Activated CD4-positive, alpha-beta memory T cell treated with anti-CD3 and anti-CD28 coated beads for 36 hours (primary cell): Measurements from ENCODE around the gene MICAL3. TPM values are rescaled to one million over a fixed set of nuclear protein-coding genes. Genes with fewer than 3 reads are reported as not detected.

Experiments
- CTCF ChIA-PET: fragments of 350-600 bp; sonication (Branson Sonifier 250); formaldehyde crosslinking; loops from one replicate; lab custom pipeline; 2021; ENCODE audit warnings: antibody characterized with exemption, inconsistent platforms; lab: Charles Lee
- POLR2A ChIA-PET: fragments of 350-600 bp; sonication (Branson Sonifier 250); formaldehyde crosslinking; loops from one replicate; lab custom pipeline; 2021; ENCODE audit warnings: antibody characterized with exemption; lab: Charles Lee
- DNase-seq: peaks from one replicate; pipeline ENCODE4 v3.0.0-alpha.2; 2020
- H3K27ac Mint-ChIP-seq: one replicate; pipeline ENCODE4 v1.8.0; 2021; ENCODE audit warnings: mixed read lengths
- H3K27me3 Mint-ChIP-seq: one replicate; pipeline ENCODE4 v1.8.0; 2021; ENCODE audit warnings: mixed read lengths
- H3K36me3 Mint-ChIP-seq: one replicate; pipeline ENCODE4 v1.8.0; 2021; ENCODE audit warnings: mixed read lengths
- H3K4me1 Mint-ChIP-seq: one replicate; pipeline ENCODE4 v1.8.0; 2021; ENCODE audit warnings: low read depth, mixed read lengths
- H3K4me3 Mint-ChIP-seq: one replicate; pipeline ENCODE4 v1.8.0; 2021; ENCODE audit warnings: mild to moderate bottlenecking, mixed read lengths
- H3K9me3 Mint-ChIP-seq: one replicate; pipeline ENCODE4 v1.8.0; 2021; ENCODE audit warnings: mixed read lengths
- intact Hi-C: fragments of 100-400 bp; cut with micrococcal nuclease; formaldehyde crosslinking; loops from one replicate; pipeline ENCODE4 v1.15.1; 2023
- total RNA-seq, 2 experiments: library from RNA; stranded (reverse); gene quantifications; one replicate each; pipeline ENCODE4 v1.2.3, GENCODE V29; 2021

Gene MICAL3
- total RNA-seq, 2 experiments from 2014 or later: 29.7 to 37.2 TPM

- POLR2A ChIA-PET: no interaction called here
- no peak for DNase-seq
- Mint-ChIP-seq H3K27me3 (no peaks in the 10 kb centered on the region), H3K4me1 (peaks cover 19% of the 10 kb centered on the region), H3K4me3 (no peak overlapping the region), H3K9me3 (no peaks in the 10 kb centered on the region), H3K27ac (no peak overlapping the region), H3K36me3 (no peaks in the 10 kb centered on the region)
- CTCF ChIA-PET: no interaction called here
- intact Hi-C loops: no loop called here
These were observed 104.2 kb downstream of the MICAL3 start for GRCh38 chr22:17920145-17920605.

GRCh38 chr22:17919276-17920144 lies 104.9 kb downstream of the MICAL3 start:
- ChIA-PET CTCF (no interaction called here), POLR2A (no interaction called here)
- Mint-ChIP-seq H3K36me3 (no peaks in the 10 kb centered on the region), H3K27ac (no peak overlapping the region), H3K27me3 (no peaks in the 10 kb centered on the region), H3K9me3 (no peaks in the 10 kb centered on the region), H3K4me1 (peaks cover 19% of the 10 kb centered on the region), H3K4me3 (no peak overlapping the region)
- no peak for DNase-seq
- intact Hi-C loops: no loop called here

GRCh38 chr22:17918840-17919239 lies 105.5 kb downstream of the MICAL3 start:
- intact Hi-C loops: no loop called here
- Mint-ChIP-seq H3K36me3 (no peaks in the 10 kb centered on the region), H3K27me3 (no peaks in the 10 kb centered on the region), H3K9me3 (no peaks in the 10 kb centered on the region), H3K4me3 (no peak overlapping the region), H3K4me1 (peaks cover 19% of the 10 kb centered on the region), H3K27ac (no peak overlapping the region)
- DNase-seq: no peak
- ChIA-PET POLR2A (no interaction called here), CTCF (no interaction called here)

- peak; percentile 23 for DNase-seq
- Mint-ChIP-seq H3K36me3 (peaks cover 2% of the 10 kb centered on the region), H3K4me1 (peaks cover 19% of the 10 kb centered on the region), H3K9me3 (no peaks in the 10 kb centered on the region), H3K27ac (no peak overlapping the region), H3K4me3 (no peak overlapping the region), H3K27me3 (no peaks in the 10 kb centered on the region)
- POLR2A ChIA-PET: no interaction called here
- CTCF ChIA-PET: no interaction called here
- intact Hi-C loops: no loop called here
These were observed 106.8 kb downstream of the MICAL3 start for GRCh38 chr22:17917490-17917983.

- H3K4me3 Mint-ChIP-seq: no peak overlapping the region
- DNase-seq: no peak
- CTCF ChIA-PET: interaction anchor here (0.6 kb wide), 1 partner anchor 48 kb away, joined by 4 read pairs; no protein-coding TSS in a partner anchor
- H3K36me3 Mint-ChIP-seq: peaks cover 2% of the 10 kb centered on the region
- H3K27me3 Mint-ChIP-seq: no peaks in the 10 kb centered on the region
- H3K27ac Mint-ChIP-seq: no peak overlapping the region
- POLR2A ChIA-PET: no interaction called here
- intact Hi-C loops: no loop called here
- no peaks in the 10 kb centered on the region for H3K9me3 Mint-ChIP-seq
- H3K4me1 Mint-ChIP-seq: peaks cover 12% of the 10 kb centered on the region
These were observed 108.0 kb downstream of the MICAL3 start for GRCh38 chr22:17916226-17916889.

- H3K9me3 Mint-ChIP-seq: no peaks in the 10 kb centered on the region
- H3K27me3 Mint-ChIP-seq: no peaks in the 10 kb centered on the region
- H3K27ac Mint-ChIP-seq: no peak overlapping the region
- ChIA-PET POLR2A (no interaction called here), CTCF (no interaction called here)
- no peak overlapping the region for H3K4me3 Mint-ChIP-seq
- H3K36me3 Mint-ChIP-seq: peaks cover 2% of the 10 kb centered on the region
- H3K4me1 Mint-ChIP-seq: peaks cover 5% of the 10 kb centered on the region
- DNase-seq: no peak
- intact Hi-C loops: no loop called here
These were observed 108.7 kb downstream of the MICAL3 start for GRCh38 chr22:17915676-17916075.

GRCh38 chr22:17915188-17915587 lies 109.2 kb downstream of the MICAL3 start:
- no peak overlapping the region for H3K27ac Mint-ChIP-seq

GRCh38 chr22:17914474-17914873 lies 109.9 kb downstream of the MICAL3 start:
- intact Hi-C loops: no loop called here
- Mint-ChIP-seq H3K9me3 (no peaks in the 10 kb centered on the region), H3K36me3 (peaks cover 2% of the 10 kb centered on the region), H3K27ac (no peak overlapping the region), H3K4me1 (no peaks in the 10 kb centered on the region), H3K27me3 (no peaks in the 10 kb centered on the region), H3K4me3 (no peak overlapping the region)
- ChIA-PET POLR2A (no interaction called here), CTCF (no interaction called here)
- no peak for DNase-seq

More at GRCh38 chr22:17915188-17915587, 109.2 kb downstream of the MICAL3 start:
- Mint-ChIP-seq H3K9me3 (no peaks in the 10 kb centered on the region), H3K4me3 (no peak overlapping the region), H3K4me1 (peaks cover under 1% of the 10 kb centered on the region), H3K36me3 (peaks cover 2% of the 10 kb centered on the region), H3K27me3 (no peaks in the 10 kb centered on the region)
- no peak for DNase-seq
- POLR2A ChIA-PET: no interaction called here
- intact Hi-C loops: no loop called here
- CTCF ChIA-PET: no interaction called here

GRCh38 chr22:17913801-17914347 lies 110.5 kb downstream of the MICAL3 start:
- H3K9me3 Mint-ChIP-seq: no peaks in the 10 kb centered on the region
- CTCF ChIA-PET: no interaction called here
- no peak overlapping the region for H3K27ac Mint-ChIP-seq
- no peaks in the 10 kb centered on the region for H3K4me1 Mint-ChIP-seq
- no peak for DNase-seq
- POLR2A ChIA-PET: no interaction called here
- no peak overlapping the region for H3K4me3 Mint-ChIP-seq
- intact Hi-C loops: no loop called here
- peaks cover 2% of the 10 kb centered on the region for H3K36me3 Mint-ChIP-seq
- no peaks in the 10 kb centered on the region for H3K27me3 Mint-ChIP-seq

- Mint-ChIP-seq H3K27ac (no peak overlapping the region), H3K4me1 (no peaks in the 10 kb centered on the region), H3K27me3 (no peaks in the 10 kb centered on the region), H3K9me3 (no peaks in the 10 kb centered on the region), H3K4me3 (no peak overlapping the region), H3K36me3 (peaks cover 2% of the 10 kb centered on the region)
- no peak for DNase-seq
- intact Hi-C loops: no loop called here
- ChIA-PET POLR2A (no interaction called here), CTCF (no interaction called here)
These were observed 111.2 kb downstream of the MICAL3 start for GRCh38 chr22:17912945-17913721.

- Mint-ChIP-seq H3K27ac (no peak overlapping the region), H3K9me3 (no peaks in the 10 kb centered on the region), H3K4me3 (no peak overlapping the region), H3K36me3 (peaks cover 2% of the 10 kb centered on the region), H3K4me1 (no peaks in the 10 kb centered on the region), H3K27me3 (no peaks in the 10 kb centered on the region)
- intact Hi-C loops: no loop called here
- DNase-seq: no peak
- POLR2A ChIA-PET: no interaction called here
- CTCF ChIA-PET: no interaction called here
These were observed 112.5 kb downstream of the MICAL3 start for GRCh38 chr22:17911887-17912286.

- no peaks in the 10 kb centered on the region for H3K27me3 Mint-ChIP-seq
- ChIA-PET POLR2A (no interaction called here), CTCF (interaction anchor here (1.0 kb wide), 1 partner anchor 113 kb away, joined by 4 read pairs; the partner anchor contains the start of gene MICAL3)
- no peak for DNase-seq
- H3K36me3 Mint-ChIP-seq: peaks cover 2% of the 10 kb centered on the region
- H3K4me1 Mint-ChIP-seq: no peaks in the 10 kb centered on the region
- H3K9me3 Mint-ChIP-seq: no peaks in the 10 kb centered on the region
- no peak overlapping the region for H3K27ac Mint-ChIP-seq
- intact Hi-C loops: no loop called here
- H3K4me3 Mint-ChIP-seq: no peak overlapping the region
These were observed 113.1 kb downstream of the MICAL3 start for GRCh38 chr22:17911312-17911705.
